OCI-LY1 (cell line): ENCODE data around the gene TSPYL4.

Experiments
- CTCF ChIP-seq: fragments of 200-600 bp; sonication (generic), shearing (Covaris generic); IDR thresholded peaks from 2 replicates; pipeline ENCODE4 v1.5.1; 2017; ENCODE audit warnings: mild to moderate bottlenecking, antibody characterized with exemption, low read length, moderate library complexity, mixed read lengths
- EZH2 ChIP-seq: fragments of 200-600 bp; sonication (generic), shearing (Covaris generic); IDR thresholded peaks from 2 replicates; pipeline ENCODE4 v1.8.0; 2017; ENCODE audit warnings: borderline replicate concordance, mixed run types, mild to moderate bottlenecking, antibody characterized with exemption, low read length, moderate library complexity, mixed read lengths

GRCh38 chr6:116239856-116240255 lies 14.0 kb downstream of the TSPYL4 start:
- TF ChIP-seq CTCF: no peak
- no peak for TF ChIP-seq EZH2
